SK-N-SH (cell line): Measurements from ENCODE around the gene MLST8. TPM values are rescaled to one million over a fixed set of nuclear protein-coding genes. Genes with fewer than 3 reads are reported as not detected.

Experiments
- CTCF ChIA-PET: fragments of 300-600, 350-600 bp; formaldehyde crosslinking; extraction: SDS; loops from one replicate; lab custom pipeline; 2021; lab: Yijun Ruan, JAX
- POLR2A ChIA-PET: fragments of 350-600 bp; sonication (Branson Sonifier 250); formaldehyde crosslinking; extraction: SDS; loops from one replicate; lab custom pipeline; 2020; ENCODE audit warnings: antibody characterized with exemption, inconsistent platforms; lab: Yijun Ruan, JAX
- DNase-seq: peaks from one replicate; pipeline ENCODE4 v3.0.0; 2012
- H2AFZ ChIP-seq: fragments of 200-600 bp; sonication (generic); 2 replicates; pipeline ENCODE4 v1.8.1; 2016; ENCODE audit warnings: antibody characterized with exemption, mild to moderate bottlenecking, low read depth
- H3F3A ChIP-seq: fragments of 200-600 bp; sonication (generic); replicated peaks from 2 replicates; pipeline ENCODE3; 2016; ENCODE audit warnings: antibody characterized with exemption, mild to moderate bottlenecking; ENCODE audit not compliant: insufficient read depth
- H3K27ac ChIP-seq, 2 experiments: fragments of 200-500 bp in 1 of 2; fragments of 200-600 bp in 1 of 2; sonication (Bioruptor generic) in 1 of 2; sonication (generic), shearing (Covaris generic) in 1 of 2; 2 replicates each; pipeline versions ENCODE4 v1.5.1 to v1.6.1; 2014 to 2016; ENCODE audit warnings: low read depth in 2 of 2, inconsistent platforms in 1 of 2, low read length in 1 of 2, mild to moderate bottlenecking in 1 of 2, mixed read lengths in 1 of 2
- H3K27me3 ChIP-seq: fragments of 200-600 bp; sonication (generic), shearing (Covaris generic); 2 replicates; pipeline ENCODE4 v1.6.1; 2016; ENCODE audit warnings: mixed run types; ENCODE audit not compliant: insufficient read depth
- H3K36me3 ChIP-seq, 2 experiments: fragments of 200-500 bp in 1 of 2; fragments of 200-600 bp in 1 of 2; sonication (Bioruptor generic) in 1 of 2; sonication (generic) in 1 of 2; replicated peaks in 1 of 2; 2 replicates each; pipeline versions ENCODE3 to v1.5.1; 2014 to 2016; ENCODE audit warnings: low read length in 1 of 2, mild to moderate bottlenecking in 1 of 2; ENCODE audit not compliant: insufficient read depth in 2 of 2, control insufficient read depth in 1 of 2
- H3K4me1 ChIP-seq, 2 experiments: fragments of 200-500 bp in 1 of 2; fragments of 200-600 bp in 1 of 2; sonication (Bioruptor generic) in 1 of 2; sonication (generic), shearing (Covaris generic) in 1 of 2; 2 replicates each; pipeline versions ENCODE4 v1.5.1 to v1.6.1; 2014 to 2016; ENCODE audit warnings: low read depth in 1 of 2, low read length in 1 of 2, mixed run types in 1 of 2; ENCODE audit not compliant: insufficient read depth in 2 of 2, control insufficient read depth in 1 of 2
- H3K4me2 ChIP-seq: fragments of 200-600 bp; sonication (generic), shearing (Covaris generic); 2 replicates; pipeline ENCODE4 v1.6.1; 2017; ENCODE audit warnings: mixed run types
- H3K4me3 ChIP-seq, 2 experiments: fragments of 200-500 bp in 1 of 2; fragments of 200-600 bp in 1 of 2; sonication (Bioruptor generic) in 1 of 2; sonication (generic), shearing (Covaris generic) in 1 of 2; 2 replicates each; pipeline versions ENCODE4 v1.5.1 to v1.8.1; 2014 to 2016; ENCODE audit warnings: low read depth in 2 of 2, inconsistent platforms in 1 of 2, low read length in 1 of 2, mild to moderate bottlenecking in 1 of 2, mixed read lengths in 1 of 2, moderate library complexity in 1 of 2
- H3K79me2 ChIP-seq: fragments of 200-600 bp; sonication (generic); 2 replicates; pipeline ENCODE4 v1.8.1; 2017; ENCODE audit warnings: mild to moderate bottlenecking; ENCODE audit not compliant: insufficient read depth
- H3K9ac ChIP-seq: fragments of 200-600 bp; sonication (generic); 2 replicates; pipeline ENCODE4 v1.6.1; 2017; ENCODE audit warnings: mixed run types
- H3K9me2 ChIP-seq: fragments of 200-600 bp; sonication (generic); 2 replicates; pipeline ENCODE4 v1.6.1; 2017; ENCODE audit warnings: mixed run types
- H3K9me3 ChIP-seq: fragments of 200-600 bp; sonication (generic); 2 replicates; pipeline ENCODE4 v1.6.1; 2017; ENCODE audit warnings: mixed run types, mild to moderate bottlenecking, moderate library complexity
- H4K20me1 ChIP-seq: fragments of 200-600 bp; sonication (generic); 2 replicates; pipeline ENCODE4 v1.6.1; 2017; ENCODE audit warnings: mild to moderate bottlenecking, mixed run types; ENCODE audit not compliant: insufficient read depth
- FOSL2 ChIP-seq: IDR thresholded peaks from 2 replicates; pipeline ENCODE4 v1.4.0; 2012; ENCODE audit warnings: low read depth, mild to moderate bottlenecking, moderate library complexity, borderline replicate concordance
- FOXM1 ChIP-seq: IDR thresholded peaks from 2 replicates; pipeline ENCODE4 v1.4.0; 2012; ENCODE audit warnings: low read depth, mild to moderate bottlenecking
- GABPA ChIP-seq: IDR thresholded peaks from 2 replicates; pipeline ENCODE4 v1.4.0; 2012; ENCODE audit warnings: low read depth, mild to moderate bottlenecking
- JUND ChIP-seq: IDR thresholded peaks from 2 replicates; pipeline ENCODE4 v1.4.0; 2012
- MAX ChIP-seq: IDR thresholded peaks from 2 replicates; pipeline ENCODE4 v1.4.0; 2012; ENCODE audit warnings: low read depth
- MEF2A ChIP-seq: IDR thresholded peaks from 2 replicates; pipeline ENCODE4 v1.4.0; 2012; ENCODE audit warnings: low read depth, borderline replicate concordance
- NFIC ChIP-seq: IDR thresholded peaks from 2 replicates; pipeline ENCODE4 v1.4.0; 2012; ENCODE audit warnings: borderline replicate concordance
- NRF1 ChIP-seq: IDR thresholded peaks from 2 replicates; pipeline ENCODE4 v1.6.1; 2012; ENCODE audit warnings: low read depth, mild to moderate bottlenecking, low read length
- RAD21 ChIP-seq: IDR thresholded peaks from 2 replicates; pipeline ENCODE4 v1.6.1; 2012; ENCODE audit warnings: mild to moderate bottlenecking, low read length
- RCOR1 ChIP-seq: fragments of 150-350 bp; IDR thresholded peaks from 2 replicates; pipeline ENCODE4 v1.6.1; 2017; ENCODE audit warnings: antibody characterized with exemption, low read length
- REST ChIP-seq: IDR thresholded peaks from 2 replicates; pipeline ENCODE4 v1.6.1; 2012; ENCODE audit warnings: mild to moderate bottlenecking, low read depth, low read length, moderate library complexity
- RFX5 ChIP-seq: IDR thresholded peaks from 2 replicates; pipeline ENCODE4 v1.6.1; 2012; ENCODE audit warnings: mild to moderate bottlenecking, improper control_type of control experiment, low read length
- RXRA ChIP-seq: IDR thresholded peaks from 2 replicates; pipeline ENCODE4 v1.4.0; 2012; ENCODE audit warnings: low read depth, mild to moderate bottlenecking, borderline replicate concordance
- SIN3A ChIP-seq: IDR thresholded peaks from 2 replicates; pipeline ENCODE4 v1.6.1; 2012; ENCODE audit warnings: low read depth, mild to moderate bottlenecking, low read length, moderate library complexity, borderline replicate concordance
- SMC3 ChIP-seq: IDR thresholded peaks from 2 replicates; pipeline ENCODE4 v1.6.1; 2012; ENCODE audit warnings: low read depth, low read length, improper control_type of control experiment
- TAF1 ChIP-seq: IDR thresholded peaks from 2 replicates; pipeline ENCODE4 v1.6.1; 2012; ENCODE audit warnings: low read depth, mild to moderate bottlenecking, low read length, moderate library complexity, borderline replicate concordance
- TCF12 ChIP-seq: IDR thresholded peaks from 2 replicates; pipeline ENCODE4 v1.4.0; 2012
- TEAD4 ChIP-seq: IDR thresholded peaks from 2 replicates; pipeline ENCODE4 v1.4.0; 2012; ENCODE audit warnings: mild to moderate bottlenecking, borderline replicate concordance; ENCODE audit not compliant: insufficient read depth
- WGBS: methylation state at CpG from one replicate; pipeline ENCODE4 v1.1.6; 2017; ENCODE audit warnings: low lambda C conversion rate; 5-methylcytosine and 5-hydroxymethylcytosine counted together
- polyA plus RNA-seq, 3 experiments: library from polyadenylated mRNA; depleted of rRNA; stranded (reverse); fragments of >200 nt; gene quantifications; 2 replicates each; pipeline ENCODE4 v1.2.3, GENCODE V29; 2012
- TF ChIP-seq, protein P1 (sequence below): IDR thresholded peaks from 2 replicates; pipeline ENCODE4; 2012
- TF ChIP-seq, protein P2 (sequence below): fragments of 150-350 bp; IDR thresholded peaks from 2 replicates; pipeline ENCODE4 v1.6.1; 2017; ENCODE audit warnings: antibody characterized with exemption, low read length, low read depth, borderline replicate concordance

MLST8 gene
- polyA plus RNA-seq, 1 of the 3 experiments (the other 2 are of a cell fraction): 85.4 TPM

DNA sequence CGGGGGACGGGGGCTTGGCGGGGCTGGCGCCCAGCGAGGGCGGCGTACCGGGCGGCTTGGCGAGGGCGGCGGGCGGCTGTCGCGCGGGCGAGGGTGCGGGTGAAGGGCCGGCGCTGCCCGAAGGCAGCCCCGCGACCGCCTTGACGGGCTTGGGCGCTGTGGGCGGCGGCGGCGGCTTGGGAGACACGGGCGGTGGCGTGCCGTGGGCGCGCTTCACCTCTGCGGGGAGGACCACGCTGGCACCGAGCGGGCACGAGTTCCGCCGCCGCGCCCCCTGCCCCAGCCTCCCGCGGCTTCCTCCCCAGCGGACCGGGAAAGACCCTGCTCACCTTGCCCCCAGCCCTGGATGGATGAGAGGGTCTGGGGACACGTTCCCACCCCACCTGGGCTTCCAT lies 26.1 kb upstream of the MLST8 start:
- 98% methylated on average over 38 of the region's 50 CpGs for WGBS
- no peaks in the 10 kb centered on the region for H3F3A ChIP-seq
- ChIA-PET POLR2A (no interaction called here), CTCF (interaction anchor here (2.1 kb wide), 1 partner anchor 16 kb away, joined by 5 read pairs; no protein-coding TSS in a partner anchor)
- H3K79me2 ChIP-seq: no peaks in the 10 kb centered on the region
- no peak overlapping the region for H3K27ac ChIP-seq
- H4K20me1 ChIP-seq: no peaks in the 10 kb centered on the region
- H3K9me2 ChIP-seq: no peaks in the 10 kb centered on the region
- TF ChIP-seq, protein P1, sequence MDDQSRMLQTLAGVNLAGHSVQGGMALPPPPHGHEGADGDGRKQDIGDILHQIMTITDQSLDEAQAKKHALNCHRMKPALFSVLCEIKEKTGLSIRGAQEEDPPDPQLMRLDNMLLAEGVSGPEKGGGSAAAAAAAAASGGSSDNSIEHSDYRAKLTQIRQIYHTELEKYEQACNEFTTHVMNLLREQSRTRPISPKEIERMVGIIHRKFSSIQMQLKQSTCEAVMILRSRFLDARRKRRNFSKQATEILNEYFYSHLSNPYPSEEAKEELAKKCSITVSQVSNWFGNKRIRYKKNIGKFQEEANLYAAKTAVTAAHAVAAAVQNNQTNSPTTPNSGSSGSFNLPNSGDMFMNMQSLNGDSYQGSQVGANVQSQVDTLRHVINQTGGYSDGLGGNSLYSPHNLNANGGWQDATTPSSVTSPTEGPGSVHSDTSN: no peak
- no peak for TF ChIP-seq NFIC
- no peak for TF ChIP-seq RFX5
- TF ChIP-seq TCF12: no peak
- TF ChIP-seq SIN3A: no peak
- no peak for TF ChIP-seq JUND
- TF ChIP-seq RCOR1: no peak
- no peak for TF ChIP-seq GABPA
- TF ChIP-seq MEF2A: no peak
- TF ChIP-seq FOXM1: no peak
- no peak for TF ChIP-seq TEAD4
- TF ChIP-seq, protein P2, sequence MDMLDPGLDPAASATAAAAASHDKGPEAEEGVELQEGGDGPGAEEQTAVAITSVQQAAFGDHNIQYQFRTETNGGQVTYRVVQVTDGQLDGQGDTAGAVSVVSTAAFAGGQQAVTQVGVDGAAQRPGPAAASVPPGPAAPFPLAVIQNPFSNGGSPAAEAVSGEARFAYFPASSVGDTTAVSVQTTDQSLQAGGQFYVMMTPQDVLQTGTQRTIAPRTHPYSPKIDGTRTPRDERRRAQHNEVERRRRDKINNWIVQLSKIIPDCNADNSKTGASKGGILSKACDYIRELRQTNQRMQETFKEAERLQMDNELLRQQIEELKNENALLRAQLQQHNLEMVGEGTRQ: no peak
- TF ChIP-seq RAD21: no peak
- TF ChIP-seq MAX: no peak
- no peak for TF ChIP-seq FOSL2
- no peak for TF ChIP-seq NRF1
- TF ChIP-seq, all 33 proteins: peak for 0
- Histone ChIP-seq H3K27me3 (no peaks in the 10 kb centered on the region), H3K4me1 (no peaks in the 10 kb centered on the region), H3K9me3 (no peaks in the 10 kb centered on the region), H2AFZ (no peak overlapping the region), H3K9ac (no peak overlapping the region), H3K36me3 (peaks cover 0 to 39% of the 10 kb centered on the region in 2 experiments), H3K4me2 (no peak overlapping the region), H3K4me3 (no peak overlapping the region)
- no peak for DNase-seq

DNA sequence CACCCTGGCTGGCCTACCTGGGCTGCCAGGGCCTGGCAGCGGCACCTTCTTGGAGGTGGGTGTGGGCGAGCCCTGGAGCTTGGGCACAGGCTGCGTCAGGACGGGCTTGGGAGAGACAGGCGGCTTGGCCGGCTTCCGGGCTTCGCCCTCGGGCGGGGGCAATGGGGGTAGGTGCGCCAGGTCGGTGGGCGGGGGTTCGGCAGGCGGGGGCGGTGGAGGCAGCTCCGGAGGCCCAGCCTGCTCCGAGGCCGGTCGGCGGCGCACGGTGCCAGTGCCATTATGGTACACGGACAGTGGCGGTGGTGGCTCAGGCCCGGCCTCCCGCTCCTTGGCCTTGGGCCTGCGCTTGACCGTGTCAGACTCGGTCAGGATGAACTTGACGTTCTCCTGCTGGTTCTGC lies 25.7 kb upstream of the MLST8 start:
- 96% methylated on average over 17 of the region's 31 CpGs for WGBS
- Histone ChIP-seq H2AFZ (no peak overlapping the region), H3K9ac (no peak overlapping the region), H3K9me3 (no peaks in the 10 kb centered on the region), H3K4me2 (no peak overlapping the region), H3F3A (no peaks in the 10 kb centered on the region), H3K79me2 (no peaks in the 10 kb centered on the region), H3K4me3 (no peak overlapping the region), H3K27me3 (no peaks in the 10 kb centered on the region), H3K4me1 (no peaks in the 10 kb centered on the region), H3K27ac (no peak overlapping the region), H3K9me2 (no peaks in the 10 kb centered on the region), H4K20me1 (no peaks in the 10 kb centered on the region), H3K36me3 (peaks cover 0 to 35% of the 10 kb centered on the region in 2 experiments)
- TF ChIP-seq RXRA: no peak
- no peak for TF ChIP-seq RFX5
- TF ChIP-seq TAF1: no peak
- TF ChIP-seq FOSL2: no peak
- TF ChIP-seq SMC3: no peak
- no peak for TF ChIP-seq SIN3A
- no peak for TF ChIP-seq REST
- TF ChIP-seq, protein P1: no peak
- no peak for DNase-seq
- POLR2A ChIA-PET: no interaction called here
- CTCF ChIA-PET: interaction anchor here (2.1 kb wide), 1 partner anchor 15 kb away, joined by 5 read pairs; no protein-coding TSS in a partner anchor
